GM21528 (cell line): ENCODE measurements around the gene ZYG11A.
A peak's percentile ranks its signal among the peaks of the same experiment; 100 is the strongest.

ENCODE experiments used
- ATAC-seq: cut with Tn5 transposase; IDR thresholded peaks from one replicate; pipeline ENCODE4 v1.9.1; 2021; ENCODE audit warnings: mild to moderate bottlenecking, moderate library complexity; ENCODE audit not compliant: unreplicated experiment, low FRiP score

The ZYG11A gene

GRCh38 chr1:52916241-52916975, 73.8 kb downstream of the ZYG11A start:
- ATAC-seq, result no peak

- no peak for ATAC-seq
Measured at GRCh38 chr1:52917156-52917555, 74.6 kb downstream of the ZYG11A start.

GRCh38 chr1:52917581-52917980, 75.0 kb downstream of the ZYG11A start:
- no peak for ATAC-seq

GRCh38 chr1:52918201-52918600, 75.6 kb downstream of the ZYG11A start:
- ATAC-seq, result no peak

GRCh38 chr1:52919051-52919722, 76.6 kb downstream of the ZYG11A start:
- ATAC-seq, result no peak

- ATAC-seq, result no peak
Measured at GRCh38 chr1:52919723-52920483, 77.3 kb downstream of the ZYG11A start.

GRCh38 chr1:52920791-52921291, 78.3 kb downstream of the ZYG11A start:
- ATAC-seq, result no peak

- ATAC-seq, result no peak
Measured at GRCh38 chr1:52925571-52926005, 83.0 kb downstream of the ZYG11A start.

- ATAC-seq, result peak; percentile 11
Measured at GRCh38 chr1:52926864-52927211, 84.3 kb downstream of the ZYG11A start.

- peak; percentile 67 for ATAC-seq
Measured at GRCh38 chr1:52927212-52928014, 84.9 kb downstream of the ZYG11A start, which contains the start of gene SCP2. TSS of gene SCP2 (plus strand) at chr1:52927276. CDS start at chr1:52927397, 121 bp downstream.

- ATAC-seq, result no peak
Measured at GRCh38 chr1:52928015-52928404, 85.5 kb downstream of the ZYG11A start.

GRCh38 chr1:52929019-52929418, 86.5 kb downstream of the ZYG11A start:
- no peak for ATAC-seq

GRCh38 chr1:52937433-52938182, 95.0 kb downstream of the ZYG11A start:
- ATAC-seq, result no peak

GRCh38 chr1:52938183-52938451, 95.6 kb downstream of the ZYG11A start:
- no peak for ATAC-seq

- no peak for ATAC-seq
Measured at GRCh38 chr1:52943876-52944416, 101.4 kb downstream of the ZYG11A start.

GRCh38 chr1:52944566-52944965, 102.0 kb downstream of the ZYG11A start:
- ATAC-seq, result no peak
